B cell (primary cell): Measurements from ENCODE around the gene SLC9A9. TPM values are rescaled to one million over a fixed set of nuclear protein-coding genes. Genes with fewer than 3 reads are reported as not detected.

Source experiments
- ATAC-seq: fragments of 200-7000 bp; cut with Tn5 transposase; one replicate; pipeline ENCODE4 v1.10.0; 2021; ENCODE audit warnings: low read depth, mild to moderate bottlenecking, moderate number of reproducible peaks, moderate library complexity
- CTCF ChIA-PET: fragments of 350-600 bp; sonication (Branson Sonifier 250); formaldehyde crosslinking; loops from one replicate; lab custom pipeline; 2021; ENCODE audit warnings: antibody characterized with exemption, inconsistent platforms; lab: Charles Lee
- POLR2A ChIA-PET: fragments of 350-600 bp; sonication (Branson Sonifier 250); formaldehyde crosslinking; loops from one replicate; lab custom pipeline; 2021; ENCODE audit warnings: antibody characterized with exemption; lab: Charles Lee
- DNase-seq: peaks from one replicate; pipeline ENCODE4 v3.0.0; 2013
- H2AFZ ChIP-seq: 2 replicates; pipeline ENCODE4 v1.6.1; 2012; ENCODE audit warnings: mild to moderate bottlenecking, low read depth, low read length; ENCODE audit not compliant: insufficient read depth, poor library complexity, severe bottlenecking
- H3K27ac ChIP-seq, 2 donors: 1 replicate in 1 of 2; 2 replicates in 1 of 2; pipeline ENCODE4 v1.5.1; 2012 to 2013; ENCODE audit warnings: low read length in 2 of 2, mild to moderate bottlenecking in 2 of 2, moderate library complexity in 1 of 2
- H3K27me3 ChIP-seq, 4 experiments: fragments of 200-600 bp in 1 of 4; sonication (generic) in 1 of 4; replicated peaks in 1 of 4; 1 replicate in 2 of 4; 2 replicates in 2 of 4; pipeline versions ENCODE4 v1.6.1 to v1.7.0; 2013 to 2016; ENCODE audit warnings: low read length in 3 of 4, mild to moderate bottlenecking in 2 of 4, mixed read lengths in 1 of 4, moderate library complexity in 1 of 4; ENCODE audit not compliant: insufficient read depth in 4 of 4, control insufficient read depth in 3 of 4; ENCODE audit errors: control extremely low read depth in 1 of 4
- H3K36me3 ChIP-seq, 2 experiments: replicated peaks in 1 of 2; 1 replicate in 1 of 2; 2 replicates in 1 of 2; pipeline versions ENCODE4 v1.6.1 to v1.7.1; 2013; ENCODE audit warnings: low read length in 1 of 2; ENCODE audit not compliant: insufficient read depth in 2 of 2, control insufficient read depth in 1 of 2; ENCODE audit errors: control extremely low read depth in 1 of 2, extremely low read depth in 1 of 2
- H3K4me1 ChIP-seq, 2 donors: fragments of 200-600 bp in 1 of 2; sonication (generic) in 1 of 2; 1 replicate in 1 of 2; 2 replicates in 1 of 2; pipeline versions ENCODE4 v1.5.1 to v1.6.1; 2013 to 2017; ENCODE audit warnings: low read length in 2 of 2; ENCODE audit not compliant: control insufficient read depth in 2 of 2, insufficient read depth in 2 of 2
- H3K4me2 ChIP-seq: replicated peaks from 2 replicates; pipeline ENCODE3; 2012; ENCODE audit warnings: mild to moderate bottlenecking, low read depth, low read length; ENCODE audit not compliant: poor library complexity, severe bottlenecking
- H3K4me3 ChIP-seq, 5 experiments: fragments of 200-600 bp in 1 of 5; sonication (generic) in 1 of 5; 1 replicate in 3 of 5; 2 replicates in 2 of 5; pipeline versions ENCODE4 v1.5.1 to v1.7.0; 2011 to 2016; ENCODE audit warnings: low read length in 4 of 5, mild to moderate bottlenecking in 4 of 5, low read depth in 2 of 5, control low read depth in 1 of 5, moderate library complexity in 1 of 5; ENCODE audit not compliant: insufficient read depth in 1 of 5; ENCODE audit errors: control extremely low read depth in 1 of 5, extremely low read depth in 1 of 5
- H3K79me2 ChIP-seq: fragments of 200-600 bp; sonication (generic); one replicate; pipeline ENCODE4 v1.6.0; 2016; ENCODE audit warnings: low read length; ENCODE audit not compliant: control insufficient read depth, insufficient read depth
- H3K9ac ChIP-seq: fragments of 200-600 bp; sonication (generic); 2 replicates; pipeline ENCODE4 v1.6.1; 2017; ENCODE audit warnings: mild to moderate bottlenecking, low read length, moderate library complexity
- H3K9me3 ChIP-seq, 3 donors: one replicate each; pipeline versions ENCODE4 v1.6.1 to v1.7.1; 2013; ENCODE audit warnings: low read length in 2 of 3; ENCODE audit not compliant: control insufficient read depth in 2 of 3, insufficient read depth in 1 of 3; ENCODE audit errors: control extremely low read depth in 1 of 3
- H4K20me1 ChIP-seq: 2 replicates; pipeline ENCODE4 v1.6.0; 2012; ENCODE audit warnings: mild to moderate bottlenecking, low read length; ENCODE audit not compliant: insufficient read depth, control insufficient read depth, poor library complexity, severe bottlenecking
- H3K27ac Mint-ChIP-seq: one replicate; pipeline ENCODE4 v1.8.0; 2021; ENCODE audit warnings: mixed read lengths
- H3K27me3 Mint-ChIP-seq: one replicate; pipeline ENCODE4 v1.8.0; 2021; ENCODE audit warnings: mixed read lengths
- H3K4me1 Mint-ChIP-seq: one replicate; pipeline ENCODE4 v1.8.0; 2021; ENCODE audit warnings: mixed read lengths
- H3K4me3 Mint-ChIP-seq: one replicate; pipeline ENCODE4 v1.8.0; 2021; ENCODE audit warnings: mixed read lengths
- H3K9me3 Mint-ChIP-seq: one replicate; pipeline ENCODE4 v1.8.0; 2022; ENCODE audit warnings: mixed read lengths; ENCODE audit not compliant: insufficient read depth
- EZH2 ChIP-seq: IDR thresholded peaks from 2 replicates; pipeline ENCODE4 v1.6.1; 2012; ENCODE audit warnings: borderline replicate concordance, low read depth, mild to moderate bottlenecking, moderate library complexity, low read length; ENCODE audit not compliant: insufficient read depth, poor library complexity, severe bottlenecking
- WGBS: methylation state at CpG from one replicate; pipeline ENCODE4 v1.1.5; 2013; ENCODE audit warnings: missing lambda C conversion rate; ENCODE audit not compliant: insufficient coverage; 5-methylcytosine and 5-hydroxymethylcytosine counted together
- intact Hi-C: fragments of 100-400 bp; cut with micrococcal nuclease; formaldehyde crosslinking; loops from one replicate; pipeline ENCODE4 v1.10.0; 2022
- polyA plus RNA-seq: library from polyadenylated mRNA; depleted of rRNA; stranded (reverse); fragments of >200 nt; gene quantifications from 2 replicates; pipeline ENCODE4 v1.2.3, GENCODE V29; 2012
- total RNA-seq, 2 donors: library from RNA; stranded (reverse); fragments of 120-200 nt in 1 of 2; gene quantifications; 1 replicate in 1 of 2; 2 replicates in 1 of 2; pipeline versions ENCODE4 v1.2.3 to v1.2.4, GENCODE V29; 2013 to 2022
- TF ChIP-seq, protein P1 (sequence below): fragments of 200-600 bp; IDR thresholded peaks from one replicate; pipeline ENCODE4 v1.8.0; 2022; ENCODE audit warnings: antibody characterized with exemption, mild to moderate bottlenecking

The SLC9A9 gene
- total and polyA plus RNA-seq, 2 donors (not counting 1 experiment from before 2014, with no cell fraction given): 7.7 to 17.3 TPM

DNA sequence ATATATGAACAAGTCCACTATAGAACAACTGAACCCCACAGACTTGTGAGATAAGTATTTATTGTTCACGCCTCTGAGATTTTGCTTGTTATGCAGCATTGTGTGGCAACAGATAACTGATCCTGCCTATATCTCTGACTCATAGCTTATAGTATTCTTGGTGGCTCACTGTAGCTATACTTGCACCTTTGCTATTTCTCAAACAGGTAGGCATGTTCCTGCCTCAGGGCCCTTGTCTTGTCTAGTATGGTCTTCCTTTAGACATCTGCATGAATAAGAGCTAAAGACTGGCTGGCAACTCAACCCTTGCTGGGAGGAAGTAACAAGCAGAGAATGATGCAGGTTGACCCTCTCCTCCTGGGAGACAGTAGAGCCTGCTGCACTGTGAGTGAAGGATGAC lies 472.6 kb downstream of the SLC9A9 start:
- Histone ChIP-seq H2AFZ (no peak overlapping the region), H4K20me1 (no peaks in the 10 kb centered on the region), H3K27ac (no peak overlapping the region), H3K79me2 (no peaks in the 10 kb centered on the region), H3K4me3 (no peak overlapping the region), H3K4me2 (no peak overlapping the region), H3K27me3 (no peaks in the 10 kb centered on the region), H3K4me1 (no peaks in the 10 kb centered on the region), H3K9me3 (no peaks in the 10 kb centered on the region), H3K9ac (no peak overlapping the region), H3K36me3 (no peaks in the 10 kb centered on the region)
- Mint-ChIP-seq H3K27me3 (no peaks in the 10 kb centered on the region), H3K27ac (no peak overlapping the region), H3K4me3 (no peak overlapping the region), H3K4me1 (no peaks in the 10 kb centered on the region), H3K9me3 (no peaks in the 10 kb centered on the region)
- CTCF ChIA-PET: no interaction called here
- WGBS: no CpG with 5 or more reads among the region's 1 CpG
- no peak for ATAC-seq
- TF ChIP-seq, protein P1, sequence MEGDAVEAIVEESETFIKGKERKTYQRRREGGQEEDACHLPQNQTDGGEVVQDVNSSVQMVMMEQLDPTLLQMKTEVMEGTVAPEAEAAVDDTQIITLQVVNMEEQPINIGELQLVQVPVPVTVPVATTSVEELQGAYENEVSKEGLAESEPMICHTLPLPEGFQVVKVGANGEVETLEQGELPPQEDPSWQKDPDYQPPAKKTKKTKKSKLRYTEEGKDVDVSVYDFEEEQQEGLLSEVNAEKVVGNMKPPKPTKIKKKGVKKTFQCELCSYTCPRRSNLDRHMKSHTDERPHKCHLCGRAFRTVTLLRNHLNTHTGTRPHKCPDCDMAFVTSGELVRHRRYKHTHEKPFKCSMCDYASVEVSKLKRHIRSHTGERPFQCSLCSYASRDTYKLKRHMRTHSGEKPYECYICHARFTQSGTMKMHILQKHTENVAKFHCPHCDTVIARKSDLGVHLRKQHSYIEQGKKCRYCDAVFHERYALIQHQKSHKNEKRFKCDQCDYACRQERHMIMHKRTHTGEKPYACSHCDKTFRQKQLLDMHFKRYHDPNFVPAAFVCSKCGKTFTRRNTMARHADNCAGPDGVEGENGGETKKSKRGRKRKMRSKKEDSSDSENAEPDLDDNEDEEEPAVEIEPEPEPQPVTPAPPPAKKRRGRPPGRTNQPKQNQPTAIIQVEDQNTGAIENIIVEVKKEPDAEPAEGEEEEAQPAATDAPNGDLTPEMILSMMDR: no peak
- TF ChIP-seq EZH2: no peak
- POLR2A ChIA-PET: no interaction called here
- intact Hi-C loops: no loop called here
- no peak for DNase-seq

DNA sequence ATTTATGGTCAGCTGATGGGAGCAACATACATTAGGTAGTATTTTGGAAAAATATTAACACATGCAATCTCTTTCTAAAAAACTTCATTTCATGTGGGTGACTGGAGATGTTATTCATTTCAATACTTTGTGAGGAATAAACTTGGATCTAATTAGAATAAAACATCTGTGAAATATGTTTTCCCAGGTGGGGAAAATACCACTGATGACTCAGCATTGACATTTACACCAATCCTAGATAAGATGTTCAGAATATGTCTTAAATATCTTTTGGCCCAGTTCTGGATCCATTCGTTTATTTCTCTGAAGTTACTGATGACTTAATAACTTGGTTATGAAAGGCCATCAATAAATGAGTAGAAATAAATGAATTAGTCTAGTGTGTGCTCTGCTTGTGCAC lies 481.1 kb downstream of the SLC9A9 start:
- WGBS: 100% methylated on average over 1 of the region's 1 CpG
- DNase-seq (no peak), ATAC-seq (no peak)
- peaks cover 11% of the 10 kb centered on the region for H3K4me1 Mint-ChIP-seq
- ChIA-PET CTCF (no interaction called here), POLR2A (no interaction called here)
- peaks cover 2% of the 10 kb centered on the region for H3K9me3 Mint-ChIP-seq
- Histone ChIP-seq H3K27me3 (no peaks in the 10 kb centered on the region), H3K4me2 (no peak overlapping the region), H3K36me3 (peaks cover 0 to 1% of the 10 kb centered on the region in 2 experiments), H3K9ac (no peak overlapping the region), H3K4me1 (peaks cover 0 to 8% of the 10 kb centered on the region in 2 donors), H4K20me1 (no peaks in the 10 kb centered on the region), H3K4me3 (no peak overlapping the region), H3K79me2 (no peaks in the 10 kb centered on the region), H2AFZ (no peak overlapping the region), H3K27ac (no peak overlapping the region), H3K9me3 (no peaks in the 10 kb centered on the region)
- H3K27me3 Mint-ChIP-seq: no peaks in the 10 kb centered on the region
- no peak for TF ChIP-seq EZH2
- TF ChIP-seq, protein P1: no peak
- intact Hi-C loops: no loop called here
- H3K27ac Mint-ChIP-seq: no peak overlapping the region
- no peak overlapping the region for H3K4me3 Mint-ChIP-seq
